ENCODE measurements around the gene MIB2.

Gene MIB2

DNA sequence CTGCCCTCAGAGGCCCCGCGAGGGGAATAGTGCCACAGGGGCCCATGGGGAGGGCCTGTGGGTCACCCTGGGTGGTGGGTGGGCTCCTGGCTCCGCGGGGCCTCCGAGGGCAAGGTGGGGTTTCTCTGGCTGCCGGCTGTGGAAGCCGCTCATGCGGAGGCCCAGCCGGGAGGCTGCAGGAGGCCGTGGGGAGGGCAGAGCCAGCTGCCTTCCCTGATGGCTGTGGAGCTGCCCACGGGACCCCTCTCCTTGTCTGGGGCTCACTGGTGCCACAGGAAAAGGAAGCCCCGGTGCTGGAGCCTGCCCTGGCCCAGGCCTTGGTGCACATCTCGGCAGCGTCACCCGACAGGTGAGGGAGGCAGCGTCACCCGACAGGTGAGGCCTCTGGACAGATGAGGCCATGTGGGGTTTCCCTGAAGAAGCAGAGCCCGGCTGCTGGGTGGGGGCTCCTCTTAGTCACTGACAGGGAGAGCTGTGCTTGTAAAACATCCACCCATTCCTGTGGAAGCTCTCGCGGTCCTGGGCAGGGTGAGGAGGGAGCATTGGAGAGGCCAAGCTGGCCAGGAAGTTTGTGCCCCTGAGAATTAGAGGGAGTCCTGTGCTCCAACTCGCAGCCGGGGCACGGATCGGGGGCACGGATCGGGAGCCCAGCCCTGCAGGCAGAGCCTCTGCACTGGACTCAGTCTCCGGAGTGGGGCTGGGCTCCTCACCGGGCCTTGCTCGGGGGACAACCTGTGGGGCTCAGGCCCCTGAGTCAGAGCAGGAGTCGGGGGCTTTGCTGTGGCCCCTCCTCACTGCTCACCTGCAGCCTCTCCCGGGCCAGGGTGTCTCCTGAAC, 6.1 kb downstream of the MIB2 start:
- H3K4me1 ChIP-seq (ENCODE audit: insufficient read depth, low read length, poor library complexity, severe bottlenecking) = peaks cover 13% of the 10 kb centered on the region
- TF ChIP-seq EZH2phosphoT487 (IDR thresholded peaks at IDR 0.05; ENCODE audit: borderline replicate concordance) = no peak
- TF ChIP-seq, protein P1, sequence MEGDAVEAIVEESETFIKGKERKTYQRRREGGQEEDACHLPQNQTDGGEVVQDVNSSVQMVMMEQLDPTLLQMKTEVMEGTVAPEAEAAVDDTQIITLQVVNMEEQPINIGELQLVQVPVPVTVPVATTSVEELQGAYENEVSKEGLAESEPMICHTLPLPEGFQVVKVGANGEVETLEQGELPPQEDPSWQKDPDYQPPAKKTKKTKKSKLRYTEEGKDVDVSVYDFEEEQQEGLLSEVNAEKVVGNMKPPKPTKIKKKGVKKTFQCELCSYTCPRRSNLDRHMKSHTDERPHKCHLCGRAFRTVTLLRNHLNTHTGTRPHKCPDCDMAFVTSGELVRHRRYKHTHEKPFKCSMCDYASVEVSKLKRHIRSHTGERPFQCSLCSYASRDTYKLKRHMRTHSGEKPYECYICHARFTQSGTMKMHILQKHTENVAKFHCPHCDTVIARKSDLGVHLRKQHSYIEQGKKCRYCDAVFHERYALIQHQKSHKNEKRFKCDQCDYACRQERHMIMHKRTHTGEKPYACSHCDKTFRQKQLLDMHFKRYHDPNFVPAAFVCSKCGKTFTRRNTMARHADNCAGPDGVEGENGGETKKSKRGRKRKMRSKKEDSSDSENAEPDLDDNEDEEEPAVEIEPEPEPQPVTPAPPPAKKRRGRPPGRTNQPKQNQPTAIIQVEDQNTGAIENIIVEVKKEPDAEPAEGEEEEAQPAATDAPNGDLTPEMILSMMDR (conservative IDR thresholded peaks at IDR 0.05; ENCODE audit: low read length) = no peak
- H3K9me3 ChIP-seq (ENCODE audit: insufficient read depth, low read depth, low read length) = no peaks in the 10 kb centered on the region
- H3K9me2 ChIP-seq (replicated peaks; ENCODE audit: low read depth, low read length) = no peaks in the 10 kb centered on the region
- H2AFZ ChIP-seq (ENCODE audit: low read length) = no peak overlapping the region
- H3K9ac ChIP-seq (ENCODE audit: low read depth, low read length, poor library complexity, severe bottlenecking) = no peak overlapping the region
- H3K36me3 ChIP-seq (ENCODE audit: insufficient read depth, low read length) = no peaks in the 10 kb centered on the region
- H3K4me3 ChIP-seq (ENCODE audit: low read length, poor library complexity, severe bottlenecking) = no peak overlapping the region
- H3K79me2 ChIP-seq (ENCODE audit: insufficient read depth, low read length) = peaks cover 10% of the 10 kb centered on the region
- no peak overlapping the region for H3K4me2 ChIP-seq (ENCODE audit: low read depth, low read length, poor library complexity, severe bottlenecking)
- H3F3A ChIP-seq (ENCODE audit: low read depth) = no peaks in the 10 kb centered on the region
- H4K20me1 ChIP-seq (ENCODE audit: insufficient read depth, low read length, poor library complexity, severe bottlenecking) = peaks cover 5% of the 10 kb centered on the region
- no peaks in the 10 kb centered on the region for H3K27me3 ChIP-seq (ENCODE audit: insufficient read depth, low read length, poor library complexity, severe bottlenecking)

DNA sequence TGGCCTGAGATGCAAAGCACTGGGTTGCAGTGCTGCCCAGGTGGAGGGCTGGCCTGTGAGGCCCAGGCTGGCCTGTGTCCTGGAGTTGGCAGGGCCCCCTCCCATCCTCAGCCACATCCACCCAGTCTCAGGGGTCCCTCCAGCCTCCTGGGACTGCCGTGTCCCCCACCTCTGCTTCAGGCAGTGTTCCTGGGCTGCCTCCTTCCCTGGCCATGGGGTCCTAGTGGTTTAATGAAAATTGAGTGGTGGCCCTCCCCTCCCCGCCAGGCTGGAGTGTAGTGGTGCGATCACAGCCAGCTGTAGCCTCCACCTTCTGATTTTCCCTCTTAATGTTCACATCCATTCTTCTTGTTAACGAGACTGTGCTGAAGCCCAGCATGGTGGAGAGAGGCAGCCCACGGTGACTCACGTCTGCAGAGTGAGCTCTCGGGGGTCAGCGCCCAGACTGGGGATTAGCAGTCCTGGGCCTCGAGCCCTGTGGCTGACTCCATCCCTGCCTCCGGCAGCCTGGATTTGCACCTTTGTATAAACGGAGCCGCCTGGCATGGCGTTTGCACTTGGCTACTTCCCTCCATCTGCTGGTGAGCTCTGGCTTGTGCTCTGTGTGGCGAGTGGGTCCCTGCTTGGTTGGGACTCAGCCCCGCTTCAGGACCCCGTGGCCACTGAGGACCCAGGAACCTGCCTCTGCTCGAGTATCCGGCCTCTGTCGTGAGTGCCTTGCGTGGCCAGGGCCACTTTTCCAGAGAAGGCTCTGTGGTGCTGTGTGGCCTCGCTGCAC, 6.9 kb downstream of the MIB2 start:
- Histone ChIP-seq H3K4me1 (ENCODE audit: insufficient read depth, low read length, poor library complexity, severe bottlenecking) (peaks cover 5% of the 10 kb centered on the region), H3K36me3 (ENCODE audit: insufficient read depth, low read length) (no peaks in the 10 kb centered on the region), H3K9me3 (ENCODE audit: insufficient read depth, low read depth, low read length) (no peaks in the 10 kb centered on the region), H3K4me3 (ENCODE audit: low read length, poor library complexity, severe bottlenecking) (no peak overlapping the region), H3K9me2 (replicated peaks; ENCODE audit: low read depth, low read length) (no peaks in the 10 kb centered on the region), H2AFZ (ENCODE audit: low read length) (no peak overlapping the region), H3K27me3 (ENCODE audit: insufficient read depth, low read length, poor library complexity, severe bottlenecking) (no peaks in the 10 kb centered on the region), H3K79me2 (ENCODE audit: insufficient read depth, low read length) (peaks cover 2% of the 10 kb centered on the region; the same call in 1 of the 2 replicates), H3K9ac (ENCODE audit: low read depth, low read length, poor library complexity, severe bottlenecking) (no peak overlapping the region), H3F3A (ENCODE audit: low read depth) (no peaks in the 10 kb centered on the region), H4K20me1 (ENCODE audit: insufficient read depth, low read length, poor library complexity, severe bottlenecking) (no peaks in the 10 kb centered on the region), H3K4me2 (ENCODE audit: low read depth, low read length, poor library complexity, severe bottlenecking) (no peak overlapping the region)
- TF ChIP-seq EZH2phosphoT487 (IDR thresholded peaks at IDR 0.05; ENCODE audit: borderline replicate concordance) = no peak
- TF ChIP-seq, protein P1 (conservative IDR thresholded peaks at IDR 0.05; ENCODE audit: low read length) = no peak

GRCh38 chr1:1622788-1623094, 7.4 kb downstream of the MIB2 start:
- Histone ChIP-seq H3K9ac (ENCODE audit: low read depth, low read length, poor library complexity, severe bottlenecking) (no peak overlapping the region), H3F3A (ENCODE audit: low read depth) (no peaks in the 10 kb centered on the region), H3K4me2 (ENCODE audit: low read depth, low read length, poor library complexity, severe bottlenecking) (no peak overlapping the region), H3K4me1 (ENCODE audit: insufficient read depth, low read length, poor library complexity, severe bottlenecking) (no peaks in the 10 kb centered on the region), H3K9me2 (replicated peaks; ENCODE audit: low read depth, low read length) (no peaks in the 10 kb centered on the region), H2AFZ (ENCODE audit: low read length) (no peak overlapping the region), H3K4me3 (ENCODE audit: low read length, poor library complexity, severe bottlenecking) (no peak overlapping the region), H4K20me1 (ENCODE audit: insufficient read depth, low read length, poor library complexity, severe bottlenecking) (no peaks in the 10 kb centered on the region), H3K9me3 (ENCODE audit: insufficient read depth, low read depth, low read length) (no peaks in the 10 kb centered on the region), H3K36me3 (ENCODE audit: insufficient read depth, low read length) (no peaks in the 10 kb centered on the region), H3K79me2 (ENCODE audit: insufficient read depth, low read length) (no peaks in the 10 kb centered on the region; the same call in 1 of the 2 replicates), H3K27me3 (ENCODE audit: insufficient read depth, low read length, poor library complexity, severe bottlenecking) (no peaks in the 10 kb centered on the region)
- TF ChIP-seq EZH2phosphoT487 (IDR thresholded peaks at IDR 0.05; ENCODE audit: borderline replicate concordance) = no peak
- TF ChIP-seq, protein P1 (conservative IDR thresholded peaks at IDR 0.05; ENCODE audit: low read length) = no peak

All from Loucy (cell line).